Testis (tissue), 2 donors: ENCODE data around the gene ZNF22.

Experiments used
- POLR2A ChIP-seq: fragments of 450-650 bp; IDR thresholded peaks from one replicate; pipeline ENCODE4 v1.6.1; 2017; ENCODE audit warnings: antibody characterized with exemption, mild to moderate bottlenecking, moderate library complexity
- TF ChIP-seq, protein P1 (sequence below), 3 experiments: fragments of 450-650 bp in 2 of 3; fragments of 200-600 bp in 1 of 3; sonication (generic) in 1 of 3; IDR thresholded peaks; one replicate each; pipeline ENCODE4 v1.5.1; 2016 to 2019; ENCODE audit warnings: antibody characterized with exemption in 3 of 3, mild to moderate bottlenecking in 2 of 3, moderate library complexity in 1 of 3

GRCh38 chr10:44951576-44952226 lies 49.0 kb upstream of the ZNF22 start:
- TF ChIP-seq, protein P1, sequence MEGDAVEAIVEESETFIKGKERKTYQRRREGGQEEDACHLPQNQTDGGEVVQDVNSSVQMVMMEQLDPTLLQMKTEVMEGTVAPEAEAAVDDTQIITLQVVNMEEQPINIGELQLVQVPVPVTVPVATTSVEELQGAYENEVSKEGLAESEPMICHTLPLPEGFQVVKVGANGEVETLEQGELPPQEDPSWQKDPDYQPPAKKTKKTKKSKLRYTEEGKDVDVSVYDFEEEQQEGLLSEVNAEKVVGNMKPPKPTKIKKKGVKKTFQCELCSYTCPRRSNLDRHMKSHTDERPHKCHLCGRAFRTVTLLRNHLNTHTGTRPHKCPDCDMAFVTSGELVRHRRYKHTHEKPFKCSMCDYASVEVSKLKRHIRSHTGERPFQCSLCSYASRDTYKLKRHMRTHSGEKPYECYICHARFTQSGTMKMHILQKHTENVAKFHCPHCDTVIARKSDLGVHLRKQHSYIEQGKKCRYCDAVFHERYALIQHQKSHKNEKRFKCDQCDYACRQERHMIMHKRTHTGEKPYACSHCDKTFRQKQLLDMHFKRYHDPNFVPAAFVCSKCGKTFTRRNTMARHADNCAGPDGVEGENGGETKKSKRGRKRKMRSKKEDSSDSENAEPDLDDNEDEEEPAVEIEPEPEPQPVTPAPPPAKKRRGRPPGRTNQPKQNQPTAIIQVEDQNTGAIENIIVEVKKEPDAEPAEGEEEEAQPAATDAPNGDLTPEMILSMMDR (IDR thresholded peaks at IDR 0.05), result no peak
- no peak for TF ChIP-seq POLR2A
